BE2C (cell line): Measurements from ENCODE around the gene PLS3.
"Not testable (repeated sequence)": the region's sequence is repeated elsewhere in the genome, so short reads cannot be mapped to it uniquely, and the experiment has no call there.

ENCODE experiments used
- DNase-seq: peaks from one replicate; pipeline ENCODE4 v3.0.0-alpha.2; 2020
- H3K27me3 ChIP-seq: fragments of 250-450 bp; sonication (Bioruptor Pico); 2 replicates; pipeline ENCODE4 v1.5.1; 2020; ENCODE audit warnings: mild to moderate bottlenecking
- H3K36me3 ChIP-seq: fragments of 250-450 bp; sonication (Bioruptor Pico); 2 replicates; pipeline ENCODE4 v1.5.1; 2020; ENCODE audit warnings: mild to moderate bottlenecking
- H3K4me1 ChIP-seq: fragments of 250-450 bp; sonication (Bioruptor Pico); 2 replicates; pipeline ENCODE4 v1.5.1; 2020
- H3K4me3 ChIP-seq: 2 replicates; pipeline ENCODE4 v1.5.1; 2011; ENCODE audit warnings: low read depth, low read length
- H3K9me3 ChIP-seq: fragments of 250-450 bp; sonication (Bioruptor Pico); 2 replicates; pipeline ENCODE4 v1.5.1; 2020
- TF ChIP-seq, protein P1 (sequence below): IDR thresholded peaks from 2 replicates; pipeline ENCODE4 v1.5.1; 2012; ENCODE audit warnings: mild to moderate bottlenecking, low read depth, low read length

Gene PLS3

DNA sequence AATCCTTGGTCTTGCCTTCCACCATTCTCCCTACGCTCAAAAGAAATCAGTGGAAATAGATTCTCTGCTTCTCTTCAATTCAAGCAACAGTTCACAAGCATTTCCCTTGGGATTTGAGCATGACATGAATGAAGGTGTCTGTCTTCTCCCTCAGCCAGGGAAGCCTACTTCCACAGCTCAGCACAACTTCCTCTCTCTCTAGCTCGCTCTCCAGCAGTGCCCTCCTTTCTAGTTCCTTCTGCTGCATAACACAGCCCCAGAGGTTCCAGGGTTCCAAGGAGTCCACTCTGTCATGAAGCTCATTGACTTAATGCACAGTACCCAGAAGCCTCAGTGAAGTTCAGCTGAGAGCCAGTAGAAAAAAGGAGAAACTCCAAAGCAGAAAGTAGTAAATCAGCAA, 81.3 kb downstream of the PLS3 start:
- TF ChIP-seq, protein P1, sequence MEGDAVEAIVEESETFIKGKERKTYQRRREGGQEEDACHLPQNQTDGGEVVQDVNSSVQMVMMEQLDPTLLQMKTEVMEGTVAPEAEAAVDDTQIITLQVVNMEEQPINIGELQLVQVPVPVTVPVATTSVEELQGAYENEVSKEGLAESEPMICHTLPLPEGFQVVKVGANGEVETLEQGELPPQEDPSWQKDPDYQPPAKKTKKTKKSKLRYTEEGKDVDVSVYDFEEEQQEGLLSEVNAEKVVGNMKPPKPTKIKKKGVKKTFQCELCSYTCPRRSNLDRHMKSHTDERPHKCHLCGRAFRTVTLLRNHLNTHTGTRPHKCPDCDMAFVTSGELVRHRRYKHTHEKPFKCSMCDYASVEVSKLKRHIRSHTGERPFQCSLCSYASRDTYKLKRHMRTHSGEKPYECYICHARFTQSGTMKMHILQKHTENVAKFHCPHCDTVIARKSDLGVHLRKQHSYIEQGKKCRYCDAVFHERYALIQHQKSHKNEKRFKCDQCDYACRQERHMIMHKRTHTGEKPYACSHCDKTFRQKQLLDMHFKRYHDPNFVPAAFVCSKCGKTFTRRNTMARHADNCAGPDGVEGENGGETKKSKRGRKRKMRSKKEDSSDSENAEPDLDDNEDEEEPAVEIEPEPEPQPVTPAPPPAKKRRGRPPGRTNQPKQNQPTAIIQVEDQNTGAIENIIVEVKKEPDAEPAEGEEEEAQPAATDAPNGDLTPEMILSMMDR = no peak
- H3K27me3 ChIP-seq = no peaks in the 10 kb centered on the region
- no peaks in the 10 kb centered on the region; the same call in 1 of the 2 replicates for H3K36me3 ChIP-seq
- DNase-seq = peak; percentile 9
- H3K4me3 ChIP-seq = no peak overlapping the region
- H3K4me1 ChIP-seq = no peaks in the 10 kb centered on the region
- no peaks in the 10 kb centered on the region for H3K9me3 ChIP-seq

DNA sequence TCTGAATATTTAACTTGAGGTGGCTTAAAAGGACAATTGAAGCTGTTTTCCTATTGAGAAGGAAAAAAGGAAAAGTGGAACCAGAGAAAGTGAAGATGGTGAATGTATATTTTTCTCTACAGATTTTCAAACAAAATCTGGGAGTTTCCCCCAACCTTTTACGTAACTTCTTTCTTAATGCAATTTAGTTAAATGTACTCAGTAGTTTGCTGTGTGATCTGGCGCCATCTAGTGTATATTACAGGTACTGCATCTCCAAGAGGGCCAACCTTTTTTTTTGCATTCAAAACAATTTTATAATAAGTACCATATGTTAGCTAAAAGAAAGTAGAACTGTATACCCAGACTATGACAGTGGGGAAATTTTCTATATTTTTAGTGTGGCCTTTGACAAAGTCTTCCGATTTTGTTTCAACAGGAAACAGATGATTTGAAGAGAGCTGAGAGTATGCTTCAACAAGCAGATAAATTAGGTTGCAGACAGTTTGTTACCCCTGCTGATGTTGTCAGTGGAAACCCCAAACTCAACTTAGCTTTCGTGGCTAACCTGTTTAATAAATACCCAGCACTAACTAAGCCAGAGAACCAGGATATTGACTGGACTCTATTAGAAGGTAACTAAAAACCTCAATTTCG, 82.0 kb downstream of the PLS3 start:
- no peaks in the 10 kb centered on the region for H3K9me3 ChIP-seq
- no peaks in the 10 kb centered on the region for H3K36me3 ChIP-seq
- peak; percentile 25 for DNase-seq
- H3K27me3 ChIP-seq = no peaks in the 10 kb centered on the region
- no peak overlapping the region for H3K4me3 ChIP-seq
- no peaks in the 10 kb centered on the region for H3K4me1 ChIP-seq
- TF ChIP-seq, protein P1 = peak; percentile 73

DNA sequence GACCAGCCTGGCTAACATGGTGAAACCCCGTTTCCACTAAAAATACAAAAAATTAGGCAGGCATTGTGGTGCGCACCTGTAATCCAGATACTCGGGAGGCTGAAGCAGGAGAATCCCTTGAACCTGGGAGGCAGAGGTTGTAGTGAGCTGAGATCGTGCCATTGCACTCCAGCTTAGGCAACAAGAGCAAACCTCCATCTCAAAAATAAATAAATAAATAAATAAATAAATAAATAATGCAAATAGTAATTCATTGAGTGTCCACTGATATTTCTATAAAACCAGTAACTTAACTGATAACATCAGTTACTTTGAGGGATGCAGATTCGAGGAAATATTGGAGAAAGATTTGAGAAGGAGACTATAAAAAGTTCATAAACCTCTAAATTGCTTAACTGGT, 83.4 kb downstream of the PLS3 start:
- not testable (repeated sequence) for H3K9me3 ChIP-seq, DNase-seq, H3K36me3 ChIP-seq, H3K4me3 ChIP-seq, H3K27me3 ChIP-seq, H3K4me1 ChIP-seq

DNA sequence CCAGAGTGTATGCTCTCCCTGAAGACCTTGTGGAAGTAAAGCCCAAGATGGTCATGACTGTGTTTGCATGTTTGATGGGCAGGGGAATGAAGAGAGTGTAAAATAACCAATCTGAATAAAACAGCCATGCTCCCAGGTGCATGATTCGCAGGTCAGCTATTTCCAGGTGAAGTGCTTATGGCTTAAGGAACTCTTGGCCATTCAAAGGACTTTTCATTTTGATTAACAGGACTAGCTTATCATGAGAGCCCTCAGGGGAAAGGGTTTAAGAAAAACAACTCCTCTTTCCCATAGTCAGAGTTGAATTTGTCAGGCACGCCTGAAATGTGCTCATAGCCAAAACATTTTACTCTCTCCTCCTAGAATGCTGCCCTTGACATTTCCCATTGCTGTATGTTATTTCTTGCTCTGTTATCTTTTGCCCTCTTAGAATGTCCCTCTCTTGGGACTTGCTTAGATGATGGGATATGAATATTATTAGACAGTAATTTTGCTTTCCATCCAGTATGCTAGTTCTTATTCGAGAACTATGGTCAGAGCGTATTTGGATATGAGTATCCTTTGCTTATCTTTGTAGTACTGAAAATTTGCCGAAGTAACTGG, 88.6 kb downstream of the PLS3 start:
- Histone ChIP-seq H3K4me3 (no peak overlapping the region), H3K27me3 (no peaks in the 10 kb centered on the region), H3K36me3 (peaks cover 5% of the 10 kb centered on the region), H3K4me1 (no peaks in the 10 kb centered on the region), H3K9me3 (no peaks in the 10 kb centered on the region)
- DNase-seq = no peak
- TF ChIP-seq, protein P1 = no peak

GRCh38 chrX:115650449-115650848, 89.5 kb downstream of the PLS3 start:
- H3K27me3 ChIP-seq = no peaks in the 10 kb centered on the region
- H3K4me3 ChIP-seq = no peak overlapping the region
- H3K36me3 ChIP-seq = peaks cover 5% of the 10 kb centered on the region
- no peak for DNase-seq
- TF ChIP-seq, protein P1 = no peak
- H3K9me3 ChIP-seq = no peaks in the 10 kb centered on the region
- H3K4me1 ChIP-seq = no peaks in the 10 kb centered on the region

DNA sequence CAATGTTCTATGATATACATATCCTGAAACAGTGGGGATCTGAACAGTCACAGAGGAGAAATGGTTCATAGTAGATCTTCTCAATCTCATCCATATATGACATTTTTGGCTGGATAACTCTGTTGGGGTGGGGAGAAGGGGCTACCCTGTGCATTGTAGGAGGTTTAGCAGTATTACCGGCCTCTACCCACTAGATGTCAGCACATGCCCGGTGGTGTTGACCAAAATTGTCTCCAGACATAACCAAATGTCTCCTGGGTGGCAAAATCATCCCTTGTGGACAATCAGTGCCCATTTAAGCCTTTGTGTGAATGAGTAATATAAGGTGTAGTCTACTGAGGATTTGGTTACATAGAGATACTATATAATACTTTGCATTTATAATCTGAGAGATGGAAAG, 89.9 kb downstream of the PLS3 start:
- H3K27me3 ChIP-seq = no peaks in the 10 kb centered on the region
- H3K4me3 ChIP-seq = no peak overlapping the region
- peaks cover 5% of the 10 kb centered on the region for H3K36me3 ChIP-seq
- DNase-seq = peak; percentile 44
- H3K4me1 ChIP-seq = no peaks in the 10 kb centered on the region
- H3K9me3 ChIP-seq = no peaks in the 10 kb centered on the region
- TF ChIP-seq, protein P1 = peak; percentile 72
